ENCODE measurements around the gene CREB3.

GRCh38 chr9:35706951-35707350 is 25.5 kb upstream of the CREB3 start:
- TF ChIP-seq CTCF (conservative IDR thresholded peaks at IDR 0.05; ENCODE audit: low read length) (no peak), EZH2phosphoT487 (IDR thresholded peaks at IDR 0.05; ENCODE audit: borderline replicate concordance) (no peak)

Measured in Loucy (cell line).